GM23248 (cell line): Measurements from ENCODE around the gene FABP6.

ENCODE experiments used
- EZH2 ChIP-seq: fragments of 200-600 bp; sonication (generic); IDR thresholded peaks from 2 replicates; pipeline ENCODE4 v1.6.1; 2018; ENCODE audit warnings: antibody characterized with exemption, mild to moderate bottlenecking; ENCODE audit not compliant: insufficient read depth, poor library complexity, severe bottlenecking
- EZH2phosphoT487 ChIP-seq: fragments of 200-600 bp; sonication (generic); IDR thresholded peaks from 2 replicates; pipeline ENCODE4 v1.6.1; 2018; ENCODE audit warnings: antibody characterized with exemption, moderate library complexity, mild to moderate bottlenecking, low read depth; ENCODE audit not compliant: insufficient read depth

DNA sequence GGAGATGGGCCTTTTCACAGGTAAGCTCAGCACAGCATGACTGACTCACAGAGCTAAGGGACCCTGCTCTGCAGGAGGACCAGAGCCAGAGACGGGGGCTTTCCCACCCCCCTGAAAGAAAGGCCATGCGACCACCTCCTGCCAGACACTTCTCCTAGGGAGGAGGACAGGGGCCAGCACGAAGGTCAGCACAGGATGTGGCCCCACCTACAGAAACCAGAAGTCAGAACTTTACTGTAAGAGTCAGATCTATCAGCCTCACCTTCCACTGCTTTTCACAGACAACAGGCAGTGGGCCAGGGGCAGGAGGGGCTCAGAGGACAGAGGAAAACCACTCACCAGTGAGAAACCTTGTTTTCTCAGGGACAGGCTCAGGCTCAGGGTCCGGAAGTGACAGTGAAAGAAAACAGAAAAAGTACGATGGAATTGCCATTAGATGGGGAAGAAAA lies 45.2 kb downstream of the FABP6 start:
- TF ChIP-seq EZH2phosphoT487: no peak
- no peak for TF ChIP-seq EZH2
